CD4-positive, CD25-positive, alpha-beta regulatory T cell (primary cell): ENCODE results near the gene MUC20. TPM values are rescaled to one million over a fixed set of nuclear protein-coding genes. Genes with fewer than 3 reads are reported as not detected.

ENCODE experiments used
- ATAC-seq, 2 donors: fragments of 150-1000 bp; cut with Tn5 transposase; one replicate each; pipeline ENCODE4 v1.10.0; 2021; ENCODE audit warnings: low read depth in 2 of 2, moderate number of reproducible peaks in 2 of 2, moderate library complexity in 1 of 2
- DNase-seq, 3 donors: peaks; one replicate each; pipeline versions ENCODE4 v3.0.0 to v3.0.0-alpha.2; 2012 to 2022; ENCODE audit warnings: mixed read lengths in 1 of 3
- H3K27ac ChIP-seq: one replicate; pipeline ENCODE4 v1.7.0; 2013; ENCODE audit warnings: mild to moderate bottlenecking, low read length; ENCODE audit not compliant: insufficient read depth, poor library complexity, severe bottlenecking
- H3K27me3 ChIP-seq: one replicate; pipeline ENCODE4 v1.7.0; 2013; ENCODE audit warnings: low read length; ENCODE audit not compliant: control insufficient read depth, insufficient read depth
- H3K36me3 ChIP-seq: one replicate; pipeline ENCODE4 v1.7.0; 2013; ENCODE audit warnings: mild to moderate bottlenecking, low read length, moderate library complexity; ENCODE audit not compliant: control insufficient read depth, insufficient read depth
- H3K4me1 ChIP-seq: 2 replicates; pipeline ENCODE4 v1.7.0; 2013; ENCODE audit warnings: mild to moderate bottlenecking, low read length; ENCODE audit not compliant: insufficient read depth, control insufficient read depth, poor library complexity, severe bottlenecking
- H3K4me3 ChIP-seq: one replicate; pipeline ENCODE4 v1.7.0; 2013; ENCODE audit warnings: low read depth, mild to moderate bottlenecking, low read length, moderate library complexity
- H3K9me3 ChIP-seq, 2 experiments: 1 replicate in 1 of 2; 2 replicates in 1 of 2; pipeline ENCODE4 v1.7.0; 2013; ENCODE audit warnings: low read length in 2 of 2, mild to moderate bottlenecking in 1 of 2, moderate library complexity in 1 of 2; ENCODE audit not compliant: control insufficient read depth in 2 of 2
- H3K27ac Mint-ChIP-seq, 3 donors: one replicate each; pipeline ENCODE4 v1.8.0; 2020 to 2022; ENCODE audit warnings: mild to moderate bottlenecking in 3 of 3, mixed read lengths in 3 of 3, moderate library complexity in 2 of 3
- H3K27me3 Mint-ChIP-seq: one replicate; pipeline ENCODE4 v1.8.0; 2022; ENCODE audit warnings: mild to moderate bottlenecking, mixed read lengths
- H3K36me3 Mint-ChIP-seq: one replicate; pipeline ENCODE4 v1.8.0; 2020; ENCODE audit warnings: mixed read lengths
- H3K4me1 Mint-ChIP-seq, 4 donors: one replicate each; pipeline ENCODE4 v1.8.0; 2020 to 2022; ENCODE audit warnings: mixed read lengths in 4 of 4, mild to moderate bottlenecking in 1 of 4
- H3K4me3 Mint-ChIP-seq, 4 donors: one replicate each; pipeline ENCODE4 v1.8.0; 2020 to 2022; ENCODE audit warnings: mild to moderate bottlenecking in 4 of 4, mixed read lengths in 4 of 4, moderate library complexity in 3 of 4
- H3K9me3 Mint-ChIP-seq, 7 donors: one replicate each; pipeline ENCODE4 v1.8.0; 2020 to 2022; ENCODE audit warnings: mixed read lengths in 7 of 7, mild to moderate bottlenecking in 3 of 7, moderate library complexity in 2 of 7
- polyA plus RNA-seq, 4 donors: library from polyadenylated mRNA; unstranded; fragments of 300-500 nt; fragmentation: Illumina TruSeq; gene quantifications; one replicate each; pipeline ENCODE4 v1.2.3, GENCODE V29; 2021
- total RNA-seq: library from RNA; stranded (reverse); gene quantifications from one replicate; pipeline ENCODE4 v1.2.3, GENCODE V29; 2022

The MUC20 gene
- total and polyA plus RNA-seq, 5 donors from 2014 or later: 0.14 to 1.5 (median 0.47) TPM; not detected in 2

- Mint-ChIP-seq H3K27ac (no peak overlapping the region), H3K4me1 (peaks cover 0 to 6% (median 0%) of the 10 kb centered on the region in 4 donors), H3K36me3 (no peaks in the 10 kb centered on the region), H3K27me3 (peaks cover 20% of the 10 kb centered on the region), H3K9me3 (no peaks in the 10 kb centered on the region), H3K4me3 (no peak overlapping the region)
- H3K4me3 ChIP-seq: no peak overlapping the region
- no peaks in the 10 kb centered on the region for H3K4me1 ChIP-seq
- H3K36me3 ChIP-seq: no peaks in the 10 kb centered on the region
- ATAC-seq: no peak
- DNase-seq: no peak
- no peaks in the 10 kb centered on the region for H3K9me3 ChIP-seq
- peaks cover 4% of the 10 kb centered on the region for H3K27me3 ChIP-seq
- H3K27ac ChIP-seq: no peak overlapping the region
Observed at GRCh38 chr3:195754141-195754540, 33.4 kb downstream of the MUC20 start.

GRCh38 chr3:195754906-195755305, 34.1 kb downstream of the MUC20 start:
- no peak overlapping the region for H3K27ac Mint-ChIP-seq
- H3K36me3 Mint-ChIP-seq: no peaks in the 10 kb centered on the region
- Histone ChIP-seq H3K27me3 (peaks cover 6% of the 10 kb centered on the region), H3K36me3 (no peaks in the 10 kb centered on the region), H3K4me1 (no peaks in the 10 kb centered on the region), H3K9me3 (no peaks in the 10 kb centered on the region), H3K4me3 (no peak overlapping the region), H3K27ac (no peak overlapping the region)
- DNase-seq (no peak), ATAC-seq (no peak)
- H3K4me1 Mint-ChIP-seq: peaks cover 0 to 6% (median 0%) of the 10 kb centered on the region in 4 donors
- H3K27me3 Mint-ChIP-seq: peaks cover 27% of the 10 kb centered on the region
- H3K4me3 Mint-ChIP-seq: no peak overlapping the region
- H3K9me3 Mint-ChIP-seq: no peaks in the 10 kb centered on the region

GRCh38 chr3:195755391-195755790, 34.6 kb downstream of the MUC20 start:
- H3K27ac Mint-ChIP-seq: no peak overlapping the region
- Histone ChIP-seq H3K36me3 (no peaks in the 10 kb centered on the region), H3K27ac (no peak overlapping the region), H3K27me3 (peaks cover 6% of the 10 kb centered on the region), H3K4me3 (no peak overlapping the region), H3K4me1 (no peaks in the 10 kb centered on the region), H3K9me3 (no peaks in the 10 kb centered on the region)
- ATAC-seq (no peak), DNase-seq (no peak)
- peaks cover 0 to 6% (median 0%) of the 10 kb centered on the region in 4 donors for H3K4me1 Mint-ChIP-seq
- no peaks in the 10 kb centered on the region for H3K36me3 Mint-ChIP-seq
- no peak overlapping the region for H3K4me3 Mint-ChIP-seq
- peaks cover 31% of the 10 kb centered on the region for H3K27me3 Mint-ChIP-seq
- no peaks in the 10 kb centered on the region for H3K9me3 Mint-ChIP-seq

GRCh38 chr3:195755791-195756676, 35.3 kb downstream of the MUC20 start:
- ATAC-seq (peak in 1 of 2 donors; percentile 37), DNase-seq (no peak)
- Mint-ChIP-seq H3K4me1 (peaks cover 0 to 6% (median 0%) of the 10 kb centered on the region in 4 donors), H3K27ac (peak overlapping the region in 1 of 3 donors; percentile 37), H3K27me3 (peaks cover 35% of the 10 kb centered on the region), H3K36me3 (no peaks in the 10 kb centered on the region), H3K4me3 (no peak overlapping the region), H3K9me3 (no peaks in the 10 kb centered on the region)
- no peak overlapping the region for H3K27ac ChIP-seq
- H3K9me3 ChIP-seq: no peaks in the 10 kb centered on the region
- peaks cover 6% of the 10 kb centered on the region for H3K27me3 ChIP-seq
- no peak overlapping the region for H3K4me3 ChIP-seq
- no peaks in the 10 kb centered on the region for H3K36me3 ChIP-seq
- H3K4me1 ChIP-seq: no peaks in the 10 kb centered on the region

- Histone ChIP-seq H3K27me3 (peaks cover 6% of the 10 kb centered on the region), H3K27ac (no peak overlapping the region), H3K9me3 (no peaks in the 10 kb centered on the region), H3K4me1 (peaks cover 5% of the 10 kb centered on the region), H3K36me3 (no peaks in the 10 kb centered on the region), H3K4me3 (no peak overlapping the region)
- Mint-ChIP-seq H3K4me1 (peaks cover 0 to 6% (median 2%) of the 10 kb centered on the region in 4 donors), H3K36me3 (no peaks in the 10 kb centered on the region), H3K4me3 (no peak overlapping the region), H3K27me3 (peaks cover 35% of the 10 kb centered on the region), H3K9me3 (no peaks in the 10 kb centered on the region), H3K27ac (no peak overlapping the region)
- no peak for DNase-seq
- no peak for ATAC-seq
Observed at GRCh38 chr3:195757438-195757770, 36.6 kb downstream of the MUC20 start.

GRCh38 chr3:195757827-195758226, 37.0 kb downstream of the MUC20 start:
- Histone ChIP-seq H3K4me1 (peaks cover 5% of the 10 kb centered on the region), H3K27me3 (peaks cover 6% of the 10 kb centered on the region), H3K4me3 (no peak overlapping the region), H3K36me3 (no peaks in the 10 kb centered on the region), H3K9me3 (no peaks in the 10 kb centered on the region), H3K27ac (no peak overlapping the region)
- Mint-ChIP-seq H3K9me3 (no peaks in the 10 kb centered on the region), H3K27me3 (peaks cover 33% of the 10 kb centered on the region), H3K27ac (no peak overlapping the region), H3K4me1 (peaks cover 0 to 6% (median 2%) of the 10 kb centered on the region in 4 donors), H3K4me3 (no peak overlapping the region), H3K36me3 (no peaks in the 10 kb centered on the region)
- DNase-seq: no peak
- no peak for ATAC-seq

GRCh38 chr3:195758721-195759353, 38.1 kb downstream of the MUC20 start:
- H3K36me3 Mint-ChIP-seq: no peaks in the 10 kb centered on the region
- Histone ChIP-seq H3K4me3 (no peak overlapping the region), H3K27me3 (peaks cover 6% of the 10 kb centered on the region), H3K4me1 (peaks cover 5% of the 10 kb centered on the region), H3K27ac (no peak overlapping the region), H3K9me3 (no peaks in the 10 kb centered on the region), H3K36me3 (no peaks in the 10 kb centered on the region)
- ATAC-seq: no peak
- no peak overlapping the region for H3K27ac Mint-ChIP-seq
- H3K4me1 Mint-ChIP-seq: peaks cover 0 to 6% (median 2%) of the 10 kb centered on the region in 4 donors
- H3K4me3 Mint-ChIP-seq: no peak overlapping the region
- no peaks in the 10 kb centered on the region for H3K9me3 Mint-ChIP-seq
- peaks cover 30% of the 10 kb centered on the region for H3K27me3 Mint-ChIP-seq
- no peak for DNase-seq
